CD4-positive, alpha-beta T cell treated with Interleukin-4 for 1 hour (primary cell): ENCODE measurements around the gene HEY2.
A peak's percentile ranks its signal among the peaks of the same experiment; 100 is the strongest.
"Not testable (repeated sequence)": the region's sequence is repeated elsewhere in the genome, so short reads cannot be mapped to it uniquely, and the experiment has no call there.

ENCODE experiments used
- DNase-seq, 2 donors: peaks; one replicate each; pipeline ENCODE4 v3.0.0-alpha.2; 2020 to 2022

The HEY2 gene

DNA sequence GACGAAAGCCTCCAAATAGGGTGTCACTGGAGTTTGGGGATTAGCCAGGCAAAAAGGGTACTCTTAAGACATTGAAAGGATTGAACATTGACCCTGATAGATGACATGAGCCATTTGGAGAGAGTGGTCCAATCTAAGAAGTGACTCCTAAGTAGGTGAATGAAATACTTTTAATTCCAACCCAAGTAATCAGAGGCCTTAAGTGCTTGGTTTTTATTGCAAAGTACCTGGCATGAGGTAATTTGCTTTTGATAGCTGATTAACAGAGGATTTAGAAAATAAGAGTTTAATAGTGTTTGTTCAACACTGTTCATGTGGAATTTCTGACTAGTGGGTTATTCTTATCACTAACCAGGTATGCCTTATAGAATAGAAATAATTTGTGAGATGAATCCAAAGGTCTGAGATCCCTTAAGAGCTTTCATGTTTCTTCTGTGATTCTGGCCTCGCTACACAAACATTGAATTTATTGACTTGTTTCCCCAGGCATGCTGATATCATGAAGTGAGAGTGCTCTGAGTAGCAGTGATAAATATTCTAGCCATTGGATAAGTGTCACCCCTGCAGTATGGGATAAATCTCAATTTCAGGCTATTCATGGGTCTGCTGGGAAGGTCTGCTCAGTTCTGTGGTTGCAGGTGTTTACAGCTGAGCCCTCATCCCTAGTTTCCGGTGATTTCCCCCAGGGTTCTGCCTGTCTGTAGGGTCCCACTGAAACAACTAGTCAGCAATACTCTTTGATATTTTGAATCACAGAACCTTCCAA lies 47.9 kb downstream of the HEY2 start:
- DNase-seq, result no peak

DNA sequence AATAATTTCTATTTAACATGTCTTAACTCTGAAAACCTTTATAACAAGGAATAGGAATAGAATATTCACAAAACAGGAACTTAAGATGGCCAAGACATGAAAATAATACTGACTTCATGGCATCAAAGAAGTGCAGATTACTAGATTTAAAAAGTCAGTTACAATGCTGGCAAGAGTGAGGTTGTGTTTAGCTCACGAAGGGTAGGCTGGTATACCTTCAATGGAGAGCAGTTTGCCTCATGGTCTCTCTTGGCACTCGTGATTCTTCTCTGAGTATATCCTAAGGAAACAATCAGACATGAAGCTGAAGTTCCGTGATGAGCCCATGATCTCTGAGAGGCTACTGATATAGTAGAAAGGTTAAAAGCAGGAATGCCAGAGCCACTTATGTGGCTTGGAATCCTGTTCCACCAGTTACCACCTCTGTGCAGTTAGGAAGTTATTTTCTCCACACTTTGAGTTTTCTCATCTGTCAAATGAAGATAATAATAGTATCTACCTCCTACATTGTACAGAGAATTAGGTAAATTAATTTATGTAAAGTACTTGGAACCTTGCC lies 48.5 kb downstream of the HEY2 start:
- no peak for DNase-seq

DNA sequence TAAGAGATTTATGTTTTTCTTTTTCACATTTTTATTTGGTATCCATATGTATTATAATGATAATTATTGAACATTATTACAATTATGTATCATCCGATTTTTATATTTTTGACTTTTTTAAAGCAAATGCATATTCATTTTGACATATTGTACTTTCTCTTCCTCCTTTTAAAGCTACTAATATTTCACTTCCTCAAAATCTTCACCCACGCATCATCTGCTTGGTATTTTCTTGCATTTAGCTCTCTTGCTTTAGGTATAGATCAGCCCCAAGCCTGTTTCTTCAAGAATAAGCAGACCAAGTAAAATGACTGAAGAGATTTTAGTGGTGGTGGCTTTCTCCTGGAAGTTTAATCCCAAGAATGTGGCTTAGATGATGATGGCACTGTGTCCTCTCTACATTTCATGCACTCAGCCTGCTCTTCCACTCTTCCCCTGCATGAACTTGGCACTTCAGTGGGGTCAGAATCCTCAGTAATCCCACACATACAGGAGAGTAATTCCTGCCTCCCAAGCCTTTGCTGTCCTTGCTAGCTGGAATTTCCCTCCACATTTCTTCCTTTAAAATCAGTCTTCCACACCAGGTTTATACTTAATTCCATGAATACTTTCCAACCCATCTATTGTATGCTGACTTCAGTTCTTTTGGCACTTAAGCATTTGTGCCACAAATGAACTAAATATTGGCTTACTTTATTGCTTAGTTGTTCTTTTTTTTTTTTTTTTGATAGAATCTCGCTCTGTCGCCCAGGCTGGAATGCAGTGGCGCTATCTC lies 49.5 kb downstream of the HEY2 start:
- no peak for DNase-seq

DNA sequence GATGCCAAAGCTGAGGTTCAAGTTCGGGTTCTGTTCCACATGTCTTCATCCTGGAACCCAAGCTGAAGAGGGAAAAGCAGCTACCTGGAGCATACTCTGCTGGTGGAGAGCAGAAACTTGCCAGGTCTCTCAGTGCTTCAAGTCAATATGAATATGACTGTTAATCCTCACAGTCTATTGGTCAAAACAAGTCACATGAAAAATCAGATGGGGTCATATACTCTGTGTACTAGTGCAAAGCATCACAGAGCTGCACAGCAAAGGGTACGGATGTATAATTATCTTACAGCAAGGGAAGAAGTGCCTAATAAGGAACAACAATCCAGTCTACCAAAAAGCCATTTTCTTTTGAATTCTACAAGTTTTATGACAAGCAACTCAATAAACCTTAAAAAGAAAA lies 53.0 kb downstream of the HEY2 start:
- DNase-seq, result no peak

DNA sequence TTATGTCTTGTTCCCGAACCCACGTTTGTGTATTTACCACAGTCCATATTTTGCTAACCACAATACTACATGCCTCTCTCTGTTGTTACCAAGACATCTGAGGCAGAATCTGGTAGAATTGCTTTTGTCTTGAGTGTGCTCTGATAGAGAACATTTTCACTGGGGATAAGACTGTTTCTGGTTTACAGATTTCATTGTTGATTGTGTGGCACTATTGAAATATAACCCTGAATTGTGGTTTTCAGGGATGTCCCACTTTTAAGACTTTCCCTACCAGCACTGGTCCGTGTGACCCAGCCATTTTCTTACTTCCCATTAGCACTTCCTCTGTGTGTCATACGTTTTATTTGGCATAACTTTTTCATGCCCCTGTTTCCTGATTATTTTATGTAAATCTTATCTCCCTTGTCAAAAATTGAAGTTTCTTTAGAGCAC lies 53.5 kb downstream of the HEY2 start:
- no peak for DNase-seq

DNA sequence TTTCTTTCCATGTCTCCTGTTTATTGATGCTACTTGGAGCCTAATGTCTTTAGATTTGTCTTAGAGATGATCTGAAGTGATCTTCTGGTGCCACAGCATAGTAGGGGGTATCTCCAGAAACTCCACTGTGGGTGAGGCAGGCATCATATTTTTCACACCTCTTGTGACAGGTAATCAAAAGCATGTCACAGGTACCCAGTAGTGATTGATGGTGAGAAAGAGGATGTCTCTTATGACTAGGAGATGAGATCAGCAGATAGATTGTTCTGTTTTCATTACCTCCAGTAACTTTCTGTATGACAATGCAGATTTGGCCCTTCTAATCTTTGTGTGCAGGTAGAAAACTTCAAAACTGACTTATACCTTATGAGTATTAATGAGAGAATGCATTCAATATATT lies 54.8 kb downstream of the HEY2 start:
- DNase-seq, result peak in 1 of 2 donors; percentile 42

DNA sequence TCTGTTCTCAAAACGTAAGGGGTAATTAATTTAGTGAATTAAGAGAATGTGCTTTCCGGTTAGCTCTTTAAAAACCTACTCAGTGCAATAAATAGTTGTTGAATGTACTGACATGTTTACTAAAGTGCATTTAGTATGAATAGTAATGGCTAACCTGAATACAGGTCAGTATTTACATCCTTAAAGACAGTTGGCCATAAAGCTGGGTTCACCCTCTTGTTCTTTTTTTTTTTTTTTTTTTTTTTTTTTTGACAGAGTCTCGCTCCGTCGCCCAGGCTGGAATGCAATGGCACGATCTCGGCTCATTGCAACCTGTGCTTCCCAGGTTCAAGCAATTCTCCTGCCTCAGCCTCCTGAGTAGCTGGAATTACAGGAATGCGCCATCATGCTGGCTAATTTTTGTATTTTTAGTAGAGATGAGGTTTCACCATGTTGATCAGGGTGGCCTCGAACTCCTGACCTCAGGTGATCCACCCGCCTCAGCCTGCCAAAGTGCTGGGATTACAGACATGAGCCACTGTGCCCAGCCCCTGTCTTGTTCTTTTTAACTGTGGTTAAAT lies 55.5 kb downstream of the HEY2 start:
- DNase-seq, result not testable (repeated sequence)

DNA sequence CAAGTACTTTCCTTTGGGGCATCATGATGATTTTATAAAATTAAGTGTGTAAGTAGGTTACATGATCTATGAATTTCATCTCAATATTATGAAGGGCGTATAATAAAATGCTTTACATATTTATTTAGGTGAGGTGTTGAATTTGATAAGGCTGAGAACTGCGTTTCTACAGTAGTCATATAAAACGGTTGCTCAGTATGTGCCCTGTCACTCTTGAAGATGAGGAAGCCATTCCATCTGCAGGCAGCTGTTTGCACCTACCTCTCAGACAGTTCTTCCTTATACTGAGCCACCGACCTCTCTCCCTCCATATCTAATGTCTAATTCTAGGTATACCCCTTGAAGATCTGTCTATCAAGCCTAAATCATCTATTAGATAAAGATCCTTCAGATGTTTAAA lies 57.4 kb downstream of the HEY2 start:
- no peak for DNase-seq

DNA sequence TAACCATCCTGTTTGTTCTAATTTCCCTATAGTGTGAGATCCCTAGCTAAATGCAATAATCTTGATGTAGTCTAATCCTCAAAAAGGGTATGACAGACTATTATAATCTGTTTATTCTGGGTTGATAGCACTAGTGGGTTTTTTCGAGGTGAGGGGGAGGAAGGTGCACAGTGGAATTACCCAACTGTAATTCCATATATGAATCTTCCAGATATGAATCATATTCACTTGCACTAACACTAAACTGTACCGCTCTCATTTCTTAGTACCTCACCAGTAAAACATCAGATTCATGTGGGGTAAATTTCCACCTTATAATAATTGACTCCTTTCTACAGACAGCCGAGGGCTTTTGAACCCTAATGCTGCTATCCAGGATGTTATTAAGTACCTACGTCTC lies 57.9 kb downstream of the HEY2 start:
- no peak for DNase-seq

DNA sequence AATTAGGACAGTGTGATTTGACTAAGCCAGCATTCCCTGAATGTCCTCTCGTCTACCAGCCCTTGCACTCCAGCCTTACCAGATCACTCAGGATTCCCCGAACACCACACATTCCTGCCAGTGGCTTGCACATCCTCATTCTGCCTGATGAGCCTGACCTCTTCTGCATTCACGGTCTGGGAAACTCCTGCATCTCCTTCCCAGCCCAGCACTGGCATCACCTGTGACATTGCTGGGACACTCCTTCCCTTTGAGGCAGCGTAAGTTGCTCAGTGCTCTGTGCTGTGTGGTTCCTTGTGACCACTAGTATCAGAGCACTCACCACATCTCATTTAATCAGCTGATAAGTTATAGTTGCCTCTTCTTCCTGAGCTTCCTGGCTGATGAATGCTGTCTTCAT lies 58.6 kb downstream of the HEY2 start:
- no peak for DNase-seq

DNA sequence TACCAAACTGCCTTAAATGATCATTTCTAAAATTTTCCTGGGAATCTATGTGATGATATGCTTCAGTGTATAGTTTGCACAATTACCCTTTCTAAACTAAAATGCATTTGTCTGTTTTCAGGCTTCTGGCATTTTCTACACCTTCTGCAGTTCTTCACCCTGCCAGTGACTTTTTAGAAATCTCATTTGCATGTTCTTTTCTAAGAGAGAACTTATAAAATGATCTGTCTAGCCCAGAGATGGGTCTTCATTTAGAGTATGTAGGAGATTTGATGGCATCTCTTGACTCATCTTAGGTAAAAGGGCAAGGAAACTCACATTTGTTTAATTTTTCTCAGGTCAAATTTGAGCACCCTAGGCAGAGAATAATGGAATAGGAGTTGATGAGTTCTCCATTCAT lies 59.2 kb downstream of the HEY2 start:
- DNase-seq, result no peak

DNA sequence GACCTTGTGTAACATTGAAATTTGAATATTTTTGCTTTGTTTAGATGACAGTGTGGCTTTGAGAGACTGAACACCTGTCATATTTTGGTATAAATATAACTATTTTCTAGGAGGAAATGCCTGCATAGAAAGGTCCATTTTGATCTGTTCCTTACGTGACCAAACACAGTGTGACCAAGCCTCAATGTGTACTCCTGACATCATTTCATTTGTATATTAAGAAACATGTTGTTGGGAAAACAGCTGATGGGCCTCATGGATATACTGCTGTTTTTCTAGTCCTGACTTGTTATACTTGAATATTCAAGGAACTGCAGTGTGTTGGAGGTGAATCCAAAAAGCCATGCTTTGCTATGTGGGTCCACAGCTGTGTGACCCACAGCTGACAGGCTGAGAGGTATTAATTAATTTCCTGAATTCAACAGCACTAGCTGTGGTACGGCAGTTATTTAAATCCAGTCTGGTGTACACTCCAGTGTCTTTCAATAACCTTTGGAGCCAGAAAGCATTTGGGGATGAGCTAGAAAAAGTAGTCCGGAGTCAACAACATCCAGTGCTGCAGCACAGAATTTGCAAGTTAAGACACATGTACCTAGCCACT lies 60.2 kb downstream of the HEY2 start:
- no peak for DNase-seq

DNA sequence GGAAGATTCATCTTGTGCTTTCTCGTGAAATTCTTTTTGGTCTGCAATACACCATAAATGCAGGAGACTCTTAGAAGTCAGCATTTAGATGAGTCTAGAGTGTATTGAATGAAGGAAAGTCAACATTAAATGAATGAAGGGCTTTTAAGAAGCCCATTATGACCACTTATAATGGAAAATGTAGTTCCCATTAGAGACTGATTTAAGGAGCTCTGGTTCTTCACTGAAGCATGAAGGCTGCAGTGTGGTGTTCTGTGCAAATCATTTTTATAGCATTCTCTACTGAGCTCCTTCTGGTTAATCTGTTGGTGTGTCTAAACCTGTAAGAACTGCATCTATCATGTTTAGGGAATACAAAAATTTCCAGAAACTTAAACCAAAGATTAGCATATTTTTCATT lies 61.0 kb downstream of the HEY2 start:
- DNase-seq, result no peak
